Activated CD4-positive, CD25-positive, alpha-beta regulatory T cell treated with anti-CD3 and anti-CD28 coated beads, Interleukin-2, amount 50 U/mL, for 24 hours (primary cell): ENCODE measurements around the gene PLXNA4.

Source experiments
- ATAC-seq, 2 donors: fragments of 150-1000 bp; cut with Tn5 transposase; one replicate each; pipeline ENCODE4 v1.10.0; 2021; ENCODE audit warnings: mild to moderate bottlenecking in 1 of 2, moderate library complexity in 1 of 2

The PLXNA4 gene

GRCh38 chr7:132254455-132254854, 321.8 kb downstream of the PLXNA4 start:
- ATAC-seq: no peak

DNA sequence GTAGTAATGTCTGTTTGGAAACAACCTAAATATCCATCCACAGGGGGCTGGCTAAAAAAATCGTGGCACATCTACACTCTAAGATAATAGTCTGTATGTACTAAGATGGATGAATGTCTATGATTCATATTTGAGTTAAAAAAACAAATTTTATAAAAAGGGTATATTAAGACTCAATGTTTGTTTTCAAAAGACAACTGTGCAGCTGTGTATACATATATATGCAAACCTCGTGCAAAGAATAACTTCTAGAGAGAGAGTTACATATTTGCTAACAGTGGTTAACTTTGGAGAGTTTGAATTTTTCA, 323.5 kb downstream of the PLXNA4 start:
- no peak for ATAC-seq

- ATAC-seq: no peak
Measured at GRCh38 chr7:132251327-132251659, 325.0 kb downstream of the PLXNA4 start.

DNA sequence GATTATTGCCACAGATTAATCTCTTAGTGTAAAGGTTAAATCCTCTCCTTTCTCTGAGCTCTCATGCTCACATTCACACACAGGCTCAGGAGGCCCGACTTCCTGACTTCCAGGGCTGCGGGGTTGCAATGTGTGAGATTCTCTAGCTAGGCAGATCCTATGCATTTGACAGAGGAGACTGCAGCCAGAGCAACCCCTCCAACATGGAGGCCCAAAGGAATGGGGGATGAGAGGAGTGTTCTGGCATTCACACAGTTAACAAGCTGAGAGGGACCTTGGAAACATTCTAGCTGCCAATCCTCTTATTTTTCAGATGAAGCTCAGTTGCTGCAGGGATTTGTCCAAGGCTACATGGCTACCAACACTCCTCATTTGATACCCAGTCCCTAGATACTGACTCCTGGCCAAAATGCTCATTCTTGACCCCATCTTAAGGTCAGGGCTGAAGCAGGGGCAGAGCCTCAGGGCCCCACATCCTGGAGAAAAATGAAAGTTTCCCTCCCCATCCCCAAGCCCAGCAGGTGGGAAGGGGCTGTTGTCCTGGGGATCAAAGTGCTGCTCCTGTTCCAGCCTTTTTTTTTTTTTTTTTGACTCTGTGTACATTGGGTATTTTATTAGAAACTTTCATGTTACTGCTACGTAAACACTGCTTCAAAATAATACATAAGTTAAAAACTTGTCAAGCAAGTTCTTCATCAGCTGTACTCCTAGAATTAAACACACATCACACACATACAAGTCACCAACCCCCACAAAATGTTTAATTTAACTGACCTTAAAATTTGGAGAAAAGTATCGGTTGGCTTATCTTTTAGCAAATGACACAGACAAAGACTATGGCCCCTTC, 325.6 kb downstream of the PLXNA4 start:
- no peak for ATAC-seq

- ATAC-seq: no peak
Measured at GRCh38 chr7:132249256-132249971, 326.9 kb downstream of the PLXNA4 start.

GRCh38 chr7:132248841-132249240, 327.4 kb downstream of the PLXNA4 start:
- no peak for ATAC-seq

- ATAC-seq: no peak
Measured at GRCh38 chr7:132247995-132248618, 328.2 kb downstream of the PLXNA4 start.

DNA sequence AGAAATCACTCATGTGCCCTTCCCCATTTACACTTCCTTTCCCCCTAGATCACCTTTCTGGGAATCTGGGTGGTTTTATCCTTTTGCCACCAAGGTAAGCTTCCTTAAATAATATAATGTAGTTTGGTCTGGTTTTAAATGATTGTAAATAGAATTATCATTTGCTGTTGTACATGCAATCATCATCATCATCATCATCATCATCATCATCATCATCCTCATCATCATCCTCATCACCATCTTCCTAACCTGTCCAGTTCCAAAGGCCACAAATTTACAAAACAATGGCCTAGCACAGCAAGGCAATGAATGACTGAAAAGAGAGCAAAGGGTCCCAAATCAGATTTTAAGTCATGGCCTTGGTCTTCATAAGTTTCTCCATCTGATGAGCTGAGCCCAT, 329.7 kb downstream of the PLXNA4 start:
- ATAC-seq: no peak

DNA sequence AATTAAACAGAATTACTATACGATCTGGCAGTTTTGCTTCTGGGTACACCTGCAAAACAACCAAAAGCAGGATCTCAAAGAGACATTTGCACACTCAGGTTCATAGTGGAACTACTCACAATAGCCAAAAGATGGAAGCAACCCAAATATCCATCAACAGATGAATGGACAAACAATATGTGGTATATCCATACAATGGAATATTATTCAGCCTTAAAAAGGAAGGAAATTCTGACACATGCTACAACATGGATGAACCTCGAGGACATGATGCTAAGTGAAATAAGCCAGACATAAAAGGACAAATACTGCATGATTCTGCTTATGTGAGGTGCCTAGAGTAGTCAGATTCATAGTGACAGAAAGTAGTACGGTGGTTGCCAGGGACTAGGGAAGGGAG, 330.7 kb downstream of the PLXNA4 start:
- ATAC-seq: no peak

GRCh38 chr7:132244903-132245480, 331.3 kb downstream of the PLXNA4 start:
- no peak for ATAC-seq

DNA sequence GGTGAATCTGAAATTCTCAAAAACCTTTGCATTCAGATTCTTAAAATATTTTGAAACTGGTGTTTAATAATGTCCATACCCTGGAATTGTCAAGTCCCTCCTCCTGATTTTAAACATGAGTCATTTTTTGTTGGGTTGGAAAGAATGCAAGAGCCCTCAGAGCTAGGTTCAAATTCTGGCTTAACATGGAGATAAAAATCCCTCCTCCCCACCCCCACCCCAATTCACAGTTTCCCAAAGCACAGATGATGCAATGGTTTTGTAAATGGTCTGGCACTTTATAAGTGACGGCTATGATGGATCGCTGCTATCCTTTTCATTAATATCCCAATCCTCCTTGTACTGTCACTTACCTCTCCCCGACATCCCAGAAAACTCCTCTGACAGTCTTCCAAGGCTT, 332.8 kb downstream of the PLXNA4 start:
- ATAC-seq: no peak

DNA sequence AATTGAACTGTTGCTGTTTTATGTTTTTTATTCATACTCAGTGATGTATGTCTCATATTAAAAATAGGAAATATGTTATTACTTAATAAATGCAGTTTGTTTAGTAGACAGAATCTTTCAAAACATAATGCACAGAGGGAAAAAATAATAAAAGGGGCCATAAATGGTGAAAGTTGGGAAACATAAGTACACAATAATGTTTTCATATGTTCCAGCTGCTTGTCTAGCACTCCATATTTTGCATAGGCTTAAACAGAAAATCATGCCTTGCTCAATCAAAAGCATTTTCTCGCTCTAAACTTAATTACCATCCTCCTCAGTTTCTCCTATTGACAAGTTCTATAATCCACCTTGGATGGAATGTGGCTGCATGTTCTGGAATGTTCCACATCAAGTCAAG, 333.2 kb downstream of the PLXNA4 start:
- no peak for ATAC-seq

- ATAC-seq: no peak
Measured at GRCh38 chr7:132242192-132242812, 334.0 kb downstream of the PLXNA4 start.

DNA sequence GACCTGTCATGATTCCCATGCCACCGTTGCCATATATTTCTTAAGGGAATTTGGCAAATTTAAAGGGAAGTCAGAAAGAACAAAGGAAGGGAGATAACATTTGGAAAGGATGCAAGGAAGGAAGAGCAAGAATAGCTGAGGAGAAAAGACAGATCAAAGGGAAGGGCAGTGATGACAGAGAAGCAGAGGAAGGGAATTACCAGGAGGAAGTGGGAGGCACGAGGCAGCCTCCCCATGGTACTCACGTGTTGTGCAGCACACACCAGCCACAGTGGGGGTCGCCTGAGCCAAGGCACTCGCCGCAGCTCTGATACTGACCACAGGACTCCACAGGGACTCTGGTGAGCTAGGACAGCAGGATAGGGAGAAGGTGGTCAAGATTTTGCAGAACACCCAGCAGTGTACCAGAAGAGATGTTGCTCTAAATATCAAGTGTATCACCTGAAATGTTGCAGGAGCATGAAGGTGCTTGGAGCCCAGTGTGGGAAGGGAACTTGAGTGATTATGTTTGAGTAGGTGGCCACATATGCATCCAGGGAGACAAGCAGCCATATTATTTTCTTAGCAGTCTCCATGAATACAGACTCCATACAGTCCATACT, 335.3 kb downstream of the PLXNA4 start:
- no peak for ATAC-seq

DNA sequence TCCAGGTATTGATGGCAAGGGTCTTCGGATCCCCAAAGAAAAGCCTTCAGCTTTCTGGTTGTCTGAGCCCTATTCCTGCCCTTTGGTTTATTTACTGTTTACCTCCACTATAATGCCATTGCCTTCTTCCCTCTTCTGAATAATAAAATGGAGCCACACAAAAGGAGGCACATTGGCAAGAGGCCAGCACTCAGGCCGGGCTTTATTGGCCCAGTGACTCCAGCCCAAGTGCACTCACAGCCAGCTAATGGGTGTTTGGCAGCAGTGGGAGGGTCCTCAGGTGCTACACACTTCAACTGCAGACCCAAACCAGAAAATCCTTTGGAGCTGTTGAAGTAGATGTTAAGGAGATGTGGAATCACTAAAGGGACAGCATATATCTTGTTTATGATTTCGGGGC, 336.0 kb downstream of the PLXNA4 start:
- ATAC-seq: no peak

DNA sequence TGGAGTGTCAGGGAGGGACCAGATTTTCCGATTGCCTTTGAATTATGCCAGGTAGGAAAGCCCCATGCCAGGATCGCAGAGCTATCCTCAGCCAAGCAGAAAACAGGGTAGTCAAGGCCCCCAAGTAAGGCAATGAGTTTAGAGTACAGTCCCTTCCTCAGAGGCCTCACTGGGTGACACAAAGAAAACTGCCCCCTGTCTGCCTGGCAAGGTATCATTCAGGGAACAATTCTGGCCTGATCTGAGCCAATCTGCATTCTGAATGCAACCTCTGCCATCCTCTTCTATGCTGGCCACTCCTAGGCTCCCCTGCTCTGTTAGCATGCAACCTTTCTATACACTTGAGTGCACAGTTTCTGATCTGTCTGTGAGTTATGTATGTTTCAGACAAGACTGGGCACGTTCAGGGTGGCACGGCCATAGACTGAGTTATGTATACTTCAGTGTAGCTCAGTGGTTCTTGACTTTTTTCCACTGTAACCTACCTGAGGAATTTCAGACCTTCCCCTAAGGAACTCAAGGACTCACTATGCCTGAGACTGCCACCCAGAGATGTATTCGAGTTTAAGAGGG, 336.8 kb downstream of the PLXNA4 start:
- no peak for ATAC-seq

- no peak for ATAC-seq
Measured at GRCh38 chr7:132234711-132235110, 341.6 kb downstream of the PLXNA4 start.

GRCh38 chr7:132232406-132232805, 343.9 kb downstream of the PLXNA4 start:
- ATAC-seq: no peak

- no peak for ATAC-seq
Measured at GRCh38 chr7:132230462-132230861, 345.8 kb downstream of the PLXNA4 start.

DNA sequence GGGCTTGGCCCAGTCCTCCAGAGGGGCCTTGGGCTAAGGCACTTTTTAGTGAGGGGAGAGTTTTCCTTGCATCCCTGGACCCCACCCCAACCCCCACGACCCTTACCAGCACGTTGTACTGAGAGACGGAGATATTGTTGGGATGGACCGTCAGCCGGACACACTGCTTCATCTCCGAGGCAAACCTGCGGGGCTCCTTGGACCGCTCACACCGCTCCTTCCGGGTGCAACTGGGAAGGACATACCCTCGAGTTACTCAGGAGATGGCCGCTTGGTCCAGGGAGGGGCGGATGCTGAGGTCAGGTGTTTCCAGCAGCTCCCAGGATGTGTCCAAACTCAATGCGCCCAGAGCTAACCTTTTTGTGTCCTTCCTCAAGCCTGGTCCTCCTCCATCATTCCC, 348.0 kb downstream of the PLXNA4 start:
- no peak for ATAC-seq

DNA sequence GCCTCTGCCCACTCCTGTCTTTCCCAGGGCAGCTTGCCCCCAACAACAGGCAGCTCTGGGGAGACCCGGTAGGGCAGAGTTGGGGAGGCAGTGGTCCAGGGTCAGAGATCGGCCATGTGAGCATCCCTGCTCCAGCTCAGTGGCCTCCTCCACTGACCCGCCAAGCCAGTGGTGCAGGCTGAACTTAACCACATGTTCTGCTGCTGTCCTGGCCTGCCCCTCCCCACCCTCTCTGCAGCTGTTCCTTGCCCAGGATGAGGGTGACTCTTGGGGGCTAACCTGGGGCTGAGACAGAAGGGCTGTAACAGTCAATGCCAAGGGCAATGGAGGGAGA, 349.3 kb downstream of the PLXNA4 start:
- no peak for ATAC-seq
